Calu3 (cell line): ENCODE measurements around the gene PCDHA1. TPM values are rescaled to one million over a fixed set of nuclear protein-coding genes. Genes with fewer than 3 reads are reported as not detected.
"Not testable (repeated sequence)": the region's sequence is repeated elsewhere in the genome, so short reads cannot be mapped to it uniquely, and the experiment has no call there.

Experiments used
- BruUV-seq: library from RNA; stranded (reverse); fragments of 400-500 nt; replicated peaks from 2 replicates; lab custom pipeline; 2021; lab: Mats Ljungman, UMichigan
- CTCF ChIA-PET: fragments of 300-600 bp; sonication (Branson Sonifier 250); formaldehyde crosslinking; loops from one replicate; lab custom pipeline; 2022; ENCODE audit warnings: antibody characterized with exemption; lab: Charles Lee
- DNase-seq: peaks from one replicate; pipeline ENCODE4 v3.0.0; 2022
- H3K27ac Mint-ChIP-seq: one replicate; pipeline ENCODE4 v1.8.0; 2022; ENCODE audit warnings: mixed read lengths; ENCODE audit not compliant: unreplicated experiment
- H3K27me3 Mint-ChIP-seq: one replicate; pipeline ENCODE4 v1.8.0; 2022; ENCODE audit warnings: mixed read lengths; ENCODE audit not compliant: unreplicated experiment
- H3K36me3 Mint-ChIP-seq: one replicate; pipeline ENCODE4 v1.8.0; 2022; ENCODE audit warnings: mild to moderate bottlenecking, moderate library complexity, mixed read lengths; ENCODE audit not compliant: insufficient read depth, unreplicated experiment
- H3K4me1 Mint-ChIP-seq: one replicate; pipeline ENCODE4 v1.8.0; 2022; ENCODE audit warnings: mild to moderate bottlenecking, low read depth, mixed read lengths; ENCODE audit not compliant: unreplicated experiment
- H3K4me3 Mint-ChIP-seq: one replicate; pipeline ENCODE4 v1.8.0; 2022; ENCODE audit warnings: mild to moderate bottlenecking, low read depth, moderate library complexity, mixed read lengths; ENCODE audit not compliant: unreplicated experiment
- H3K9me3 Mint-ChIP-seq: one replicate; pipeline ENCODE4 v1.8.0; 2022; ENCODE audit warnings: low read depth, mixed read lengths; ENCODE audit not compliant: unreplicated experiment
- CTCF ChIP-seq: fragments of 200-600 bp; IDR thresholded peaks from one replicate; pipeline ENCODE4 v1.8.0; 2022; ENCODE audit warnings: antibody characterized with exemption; ENCODE audit not compliant: unreplicated experiment
- intact Hi-C: fragments of 100-400 bp; cut with micrococcal nuclease; formaldehyde crosslinking; loops from one replicate; pipeline ENCODE4 v1.10.0; 2022; ENCODE audit not compliant: unreplicated experiment
- total RNA-seq: library from RNA; stranded (reverse); gene quantifications from 2 replicates; pipeline ENCODE4 v1.2.3, GENCODE V29; 2022

Gene PCDHA1
- total RNA-seq, 1 experiment from 2014 or later: 0.83 TPM

GRCh38 chr5:140800816-140801493 lies 15.0 kb downstream of the PCDHA1 start, which contains the start of gene PCDHA3:
Gene PCDHA3 (plus strand): TSS chr5:140801057.
- Mint-ChIP-seq H3K4me3 (no peak within 1 kb of the TSS), H3K9me3 (peaks cover 7% of the 10 kb centered on the region), H3K27me3 (no peaks in the 10 kb centered on the region), H3K27ac (no peak within 1 kb of the TSS), H3K4me1 (no peaks in the 10 kb centered on the region), H3K36me3 (peaks cover 5% of the 10 kb centered on the region)
- no peak for DNase-seq
- intact Hi-C loops: loop anchor here (10.0 kb wide), 1 partner anchor 754 kb away; no protein-coding TSS in a partner anchor
- CTCF ChIA-PET: no interaction called here
- TF ChIP-seq CTCF: no peak
- BruUV-seq: no TSS peak

GRCh38 chr5:140801494-140801841 lies 15.5 kb downstream of the PCDHA1 start:
- H3K9me3 Mint-ChIP-seq: peaks cover 7% of the 10 kb centered on the region
- H3K4me3 Mint-ChIP-seq: no peak overlapping the region
- no peak for TF ChIP-seq CTCF
- H3K27me3 Mint-ChIP-seq: no peaks in the 10 kb centered on the region
- H3K4me1 Mint-ChIP-seq: no peaks in the 10 kb centered on the region
- no peak overlapping the region for H3K27ac Mint-ChIP-seq
- DNase-seq: no peak
- BruUV-seq: no TSS peak
- intact Hi-C loops: loop anchor here (10.0 kb wide), 1 partner anchor 753 kb away; no protein-coding TSS in a partner anchor
- CTCF ChIA-PET: no interaction called here
- H3K36me3 Mint-ChIP-seq: peaks cover 5% of the 10 kb centered on the region

GRCh38 chr5:140802381-140802780 lies 16.4 kb downstream of the PCDHA1 start:
- intact Hi-C loops: loop anchor here (10.0 kb wide), 1 partner anchor 752 kb away; no protein-coding TSS in a partner anchor
- DNase-seq, H3K4me1 Mint-ChIP-seq, BruUV-seq, H3K27me3 Mint-ChIP-seq, CTCF ChIA-PET, H3K4me3 Mint-ChIP-seq, H3K27ac Mint-ChIP-seq, H3K9me3 Mint-ChIP-seq: not testable (repeated sequence)
- H3K36me3 Mint-ChIP-seq: peaks cover 12% of the 10 kb centered on the region

- TF ChIP-seq CTCF: no peak
- no peaks in the 10 kb centered on the region for H3K27me3 Mint-ChIP-seq
- H3K9me3 Mint-ChIP-seq: peaks cover 7% of the 10 kb centered on the region
- no peak for DNase-seq
- H3K4me3 Mint-ChIP-seq: no peak overlapping the region
- H3K4me1 Mint-ChIP-seq: no peaks in the 10 kb centered on the region
- H3K36me3 Mint-ChIP-seq: peaks cover 15% of the 10 kb centered on the region
- no peak overlapping the region for H3K27ac Mint-ChIP-seq
- CTCF ChIA-PET: no interaction called here
- intact Hi-C loops: loop anchor here (10.0 kb wide), 1 partner anchor 752 kb away; no protein-coding TSS in a partner anchor
- BruUV-seq: no TSS peak
These were observed 16.9 kb downstream of the PCDHA1 start for GRCh38 chr5:140802781-140803271.
